ENCODE results near the gene RNF225.
"Not testable (repeated sequence)": the region's sequence is repeated elsewhere in the genome, so short reads cannot be mapped to it uniquely, and the experiment has no call there.

The RNF225 gene

GRCh38 chr19:58362272-58362994 is 33.0 kb upstream of the RNF225 start, which contains the start of gene ZNF497:
ZNF497 (minus strand) TSS chr19:58362751; CDS start chr19:58357635, 5,116 bp downstream.
- DNase-seq, result peak; percentile 98

GRCh38 chr19:58364146-58364545 is 31.3 kb upstream of the RNF225 start:
- DNase-seq, result no peak

- no peak for DNase-seq
Observed at GRCh38 chr19:58366585-58367430, 28.6 kb upstream of the RNF225 start.

- DNase-seq, result no peak
Observed at GRCh38 chr19:58367698-58368454, 27.6 kb upstream of the RNF225 start.

- no peak for DNase-seq
Observed at GRCh38 chr19:58368561-58369360, 26.7 kb upstream of the RNF225 start.

GRCh38 chr19:58372311-58373133 is 22.9 kb upstream of the RNF225 start:
- DNase-seq, result no peak

GRCh38 chr19:58374200-58374599 is 21.3 kb upstream of the RNF225 start:
- no peak for DNase-seq

- not testable (repeated sequence) for DNase-seq
Observed at GRCh38 chr19:58376724-58377123, 18.7 kb upstream of the RNF225 start.

- DNase-seq, result no peak
Observed at GRCh38 chr19:58379246-58379645, 16.2 kb upstream of the RNF225 start.

GRCh38 chr19:58380037-58380661 is 15.3 kb upstream of the RNF225 start:
- no peak for DNase-seq

- peak; percentile 87 for DNase-seq
Observed at GRCh38 chr19:58380662-58381459, 14.6 kb upstream of the RNF225 start, which contains the start of gene ZNF837. ZNF837 (minus strand) TSS chr19:58381030; CDS start chr19:58369332, 11,698 bp downstream.

GRCh38 chr19:58381460-58382212 is 13.8 kb upstream of the RNF225 start:
- DNase-seq, result no peak

GRCh38 chr19:58382997-58383603 is 12.4 kb upstream of the RNF225 start:
- DNase-seq, result no peak

- no peak for DNase-seq
Observed at GRCh38 chr19:58385313-58385890, 10.1 kb upstream of the RNF225 start.

GRCh38 chr19:58385891-58386575 is 9.4 kb upstream of the RNF225 start:
- DNase-seq, result no peak

GRCh38 chr19:58386576-58387337 is 8.7 kb upstream of the RNF225 start, which contains the start of gene RPS5:
RPS5 (plus strand) TSS chr19:58387269; CDS start chr19:58388138, 869 bp downstream.
- peak; percentile 91 for DNase-seq
